Fibroblast of lung (primary cell): Measurements from ENCODE around the gene CDY2A. TPM values are rescaled to one million over a fixed set of nuclear protein-coding genes. Genes with fewer than 3 reads are reported as not detected.

Experiments
- polyA plus RNA-seq, 2 donors: library from polyadenylated mRNA; depleted of rRNA in 1 of 2; stranded (reverse) in 1 of 2; unstranded in 1 of 2; fragments of >200 nt; gene quantifications; 2 replicates each; pipeline ENCODE4 v1.2.1, GENCODE V29; 2011 to 2012; ENCODE audit warnings: missing spikeins in 1 of 2
- total RNA-seq: library from RNA; depleted of rRNA; stranded (reverse); fragments of >200 nt; gene quantifications from 2 replicates; pipeline ENCODE4 v1.2.1, GENCODE V29; 2014

The CDY2A gene
- total and polyA plus RNA-seq, 2 donors (not counting 1 experiment from before 2014, with no cell fraction given) = not detected

Other genes starting within 250 kb of the CDY2A start
- not detected in 2 replicates for gene CDY2B, start 145.6 kb upstream of the CDY2A start, total RNA-seq
- not detected in 2 replicates for gene CDY2B, start 145.6 kb upstream of the CDY2A start, polyA plus RNA-seq